DOHH2 (cell line): ENCODE measurements around the gene SLC1A3.

Source experiments
- H3F3A ChIP-seq: fragments of 200-600 bp; sonication (generic), shearing (Covaris generic); 2 replicates; pipeline ENCODE4 v1.6.0; 2016; ENCODE audit warnings: antibody characterized with exemption, mild to moderate bottlenecking; ENCODE audit not compliant: control insufficient read depth, insufficient read depth
- H3K27ac ChIP-seq: fragments of 200-600 bp; sonication (generic); 2 replicates; pipeline ENCODE4 v1.5.1; 2014; ENCODE audit warnings: low read depth, mild to moderate bottlenecking, low read length, moderate library complexity
- H3K27me3 ChIP-seq: fragments of 200-600 bp; sonication (generic); 2 replicates; pipeline ENCODE4 v1.6.1; 2014; ENCODE audit warnings: mild to moderate bottlenecking, low read length, mixed read lengths; ENCODE audit not compliant: control insufficient read depth
- H3K36me3 ChIP-seq: fragments of 200-600 bp; sonication (generic); 2 replicates; pipeline ENCODE4 v1.6.1; 2014; ENCODE audit warnings: mild to moderate bottlenecking, low read length, moderate library complexity, mixed read lengths; ENCODE audit not compliant: control insufficient read depth
- H3K4me1 ChIP-seq: fragments of 200-600 bp; sonication (generic); 2 replicates; pipeline ENCODE4 v1.6.1; 2014; ENCODE audit warnings: mild to moderate bottlenecking, low read length, mixed read lengths; ENCODE audit not compliant: control insufficient read depth
- H3K4me2 ChIP-seq: fragments of 200-600 bp; sonication (generic); 2 replicates; pipeline ENCODE4 v1.6.0; 2014; ENCODE audit warnings: mild to moderate bottlenecking, low read length, moderate library complexity
- H3K4me3 ChIP-seq: fragments of 200-600 bp; sonication (generic); 2 replicates; pipeline ENCODE4 v1.5.1; 2014; ENCODE audit warnings: mild to moderate bottlenecking, low read length, mixed read lengths
- H3K79me2 ChIP-seq: fragments of 200-600 bp; sonication (generic); 2 replicates; pipeline ENCODE4 v1.6.1; 2014; ENCODE audit warnings: mild to moderate bottlenecking, low read length, mixed read lengths; ENCODE audit not compliant: control insufficient read depth
- H3K9me2 ChIP-seq: fragments of 200-600 bp; sonication (generic); replicated peaks from 2 replicates; pipeline ENCODE4 v1.6.1; 2014; ENCODE audit warnings: mild to moderate bottlenecking, low read length, mixed read lengths; ENCODE audit not compliant: control insufficient read depth
- H3K9me3 ChIP-seq: fragments of 200-600 bp; sonication (generic); 2 replicates; pipeline ENCODE4 v1.6.1; 2014; ENCODE audit warnings: antibody characterized with exemption, low read length, mixed read lengths; ENCODE audit not compliant: control insufficient read depth, insufficient read depth
- H4K20me1 ChIP-seq: fragments of 200-600 bp; sonication (generic); 2 replicates; pipeline ENCODE4 v1.6.0; 2014; ENCODE audit warnings: low read depth, mild to moderate bottlenecking, antibody characterized with exemption, low read length, moderate library complexity; ENCODE audit not compliant: control insufficient read depth, insufficient read depth
- CTCF ChIP-seq: fragments of 200-600 bp; sonication (generic); IDR thresholded peaks from one replicate; pipeline ENCODE4 v1.5.1; 2014; ENCODE audit warnings: antibody characterized with exemption, mild to moderate bottlenecking, low read depth, low read length; ENCODE audit not compliant: poor library complexity, severe bottlenecking
- EZH2phosphoT487 ChIP-seq: fragments of 200-600 bp; sonication (generic); IDR thresholded peaks from 2 replicates; pipeline ENCODE4 v1.6.1; 2017; ENCODE audit warnings: borderline replicate concordance, mild to moderate bottlenecking, antibody characterized with exemption, low read length, moderate library complexity, mixed read lengths

SLC1A3 gene

GRCh38 chr5:36590513-36591286 is 15.7 kb upstream of the SLC1A3 start:
- no peaks in the 10 kb centered on the region for H3K79me2 ChIP-seq
- H3F3A ChIP-seq, result no peaks in the 10 kb centered on the region
- no peak overlapping the region for H3K27ac ChIP-seq
- no peak overlapping the region for H3K4me3 ChIP-seq
- H4K20me1 ChIP-seq, result no peaks in the 10 kb centered on the region
- H3K9me2 ChIP-seq, result no peaks in the 10 kb centered on the region
- H3K27me3 ChIP-seq, result no peaks in the 10 kb centered on the region
- TF ChIP-seq CTCF (no peak), EZH2phosphoT487 (no peak)
- no peak overlapping the region for H3K4me2 ChIP-seq
- peaks cover 10% of the 10 kb centered on the region; the same call in 1 of the 2 replicates for H3K4me1 ChIP-seq
- no peaks in the 10 kb centered on the region for H3K9me3 ChIP-seq
- H3K36me3 ChIP-seq, result no peaks in the 10 kb centered on the region

- peaks cover 11% of the 10 kb centered on the region for H3K4me1 ChIP-seq
- H3K4me3 ChIP-seq, result no peak overlapping the region
- no peaks in the 10 kb centered on the region for H3K36me3 ChIP-seq
- no peaks in the 10 kb centered on the region for H3K9me3 ChIP-seq
- no peak overlapping the region for H3K27ac ChIP-seq
- H3K4me2 ChIP-seq, result no peak overlapping the region
- no peaks in the 10 kb centered on the region for H3K27me3 ChIP-seq
- no peaks in the 10 kb centered on the region for H3F3A ChIP-seq
- no peaks in the 10 kb centered on the region for H3K79me2 ChIP-seq
- H3K9me2 ChIP-seq, result no peaks in the 10 kb centered on the region
- TF ChIP-seq EZH2phosphoT487 (no peak), CTCF (no peak)
- no peaks in the 10 kb centered on the region for H4K20me1 ChIP-seq
These were observed 12.5 kb upstream of the SLC1A3 start for GRCh38 chr5:36593867-36594266.

- H3K9me2 ChIP-seq, result no peaks in the 10 kb centered on the region
- H3F3A ChIP-seq, result no peaks in the 10 kb centered on the region
- peaks cover 14% of the 10 kb centered on the region for H3K4me1 ChIP-seq
- H3K79me2 ChIP-seq, result no peaks in the 10 kb centered on the region
- H3K27me3 ChIP-seq, result no peaks in the 10 kb centered on the region
- no peaks in the 10 kb centered on the region for H3K36me3 ChIP-seq
- H3K4me2 ChIP-seq, result no peak overlapping the region
- H4K20me1 ChIP-seq, result no peaks in the 10 kb centered on the region
- H3K9me3 ChIP-seq, result no peaks in the 10 kb centered on the region
- TF ChIP-seq EZH2phosphoT487 (no peak), CTCF (no peak)
- no peak overlapping the region for H3K27ac ChIP-seq
- no peak overlapping the region for H3K4me3 ChIP-seq
These were observed 10.2 kb upstream of the SLC1A3 start for GRCh38 chr5:36596247-36596646.
